HepG2 (cell line): ENCODE data around the gene GNG10. TPM values are rescaled to one million over a fixed set of nuclear protein-coding genes. Genes with fewer than 3 reads are reported as not detected.

Experiments
- ATAC-seq: fragments of 200-7000 bp; cut with Tn5 transposase; 3 replicates; pipeline ENCODE4 v1.9.1; 2020; ENCODE audit warnings: mild to moderate bottlenecking, moderate library complexity
- BruUV-seq: library from RNA; stranded (reverse); fragments of 400-500 nt; replicated peaks from 2 replicates; lab custom pipeline; 2021; lab: Mats Ljungman, UMichigan
- CTCF ChIA-PET: fragments of 300-600 bp; formaldehyde crosslinking; extraction: SDS; loops from one replicate; lab custom pipeline; 2021; ENCODE audit warnings: low total read pairs, inconsistent platforms, low intra/inter-chr PET ratio; lab: Yijun Ruan, JAX
- POLR2A ChIA-PET: fragments of 350-600 bp; sonication (Branson Sonifier 250); formaldehyde crosslinking; loops from one replicate; lab custom pipeline; 2020; ENCODE audit warnings: antibody characterized with exemption, inconsistent platforms; lab: Yijun Ruan, JAX
- DNase-seq: peaks from one replicate; pipeline ENCODE4 v3.0.0-alpha.2; 2015; ENCODE audit warnings: low spot score
- FAIRE-seq: peaks from 3 replicates; lab custom pipeline; 2011; peaks lifted over from hg19 to GRCh38; lab: Jason Lieb, UNC
- H2AFZ ChIP-seq: one replicate; pipeline ENCODE4 v1.6.1; 2011; ENCODE audit warnings: low read length, inconsistent platforms
- H3K27ac ChIP-seq: fragments of 300-600 bp; 3 replicates; pipeline ENCODE4 v1.8.0; 2011; ENCODE audit warnings: mixed run types, mild to moderate bottlenecking, mixed read lengths, low read length, inconsistent platforms; ENCODE audit not compliant: insufficient read depth; ENCODE audit errors: extremely low read length
- H3K27me3 ChIP-seq, 2 experiments: fragments of 200-600 bp in 1 of 2; 2 replicates in 1 of 2; 3 replicates in 1 of 2; pipeline versions ENCODE4 v1.6.0 to v1.8.0; 2011; ENCODE audit warnings: low read length in 2 of 2, mild to moderate bottlenecking in 2 of 2, moderate library complexity in 2 of 2, inconsistent platforms in 1 of 2; ENCODE audit not compliant: insufficient read depth in 2 of 2, control insufficient read depth in 1 of 2
- H3K36me3 ChIP-seq, 2 experiments: fragments of 200-600 bp in 1 of 2; replicated peaks in 1 of 2; 2 replicates in 1 of 2; 3 replicates in 1 of 2; pipeline versions ENCODE4 v1.5.1 to v1.8.0; 2011; ENCODE audit warnings: low read length in 2 of 2, inconsistent platforms in 1 of 2; ENCODE audit not compliant: insufficient read depth in 2 of 2, control insufficient read depth in 1 of 2
- H3K4me1 ChIP-seq: 2 replicates; pipeline ENCODE4 v1.5.1; 2012; ENCODE audit warnings: low read length, inconsistent platforms; ENCODE audit not compliant: insufficient read depth
- H3K4me2 ChIP-seq: 2 replicates; pipeline ENCODE4 v1.6.0; 2011; ENCODE audit warnings: low read depth, low read length, inconsistent platforms
- H3K4me3 ChIP-seq, 3 experiments: fragments of 200-600 bp in 1 of 3; sonication (generic), shearing (Covaris generic) in 1 of 3; replicated peaks in 1 of 3; 2 replicates each; pipeline ENCODE4 v1.5.1; 2011 to 2016; ENCODE audit warnings: low read length in 3 of 3, inconsistent platforms in 2 of 3, low read depth in 2 of 3, mild to moderate bottlenecking in 2 of 3, control low read depth in 1 of 3, mixed read lengths in 1 of 3; ENCODE audit not compliant: insufficient read depth in 1 of 3
- H3K79me2 ChIP-seq: one replicate; pipeline ENCODE4 v1.6.1; 2011; ENCODE audit warnings: low read length, inconsistent platforms; ENCODE audit not compliant: insufficient read depth
- H3K9ac ChIP-seq: 2 replicates; pipeline ENCODE4 v1.6.0; 2011; ENCODE audit warnings: mild to moderate bottlenecking, low read depth, low read length, inconsistent platforms; ENCODE audit not compliant: insufficient read depth
- H3K9me3 ChIP-seq: 2 replicates; pipeline ENCODE4 v1.5.1; 2012; ENCODE audit warnings: mild to moderate bottlenecking, low read length
- H4K20me1 ChIP-seq: 2 replicates; pipeline ENCODE4 v1.6.0; 2011; ENCODE audit warnings: inconsistent platforms, mild to moderate bottlenecking, low read length, moderate library complexity; ENCODE audit not compliant: insufficient read depth
- AGO1 ChIP-seq: fragments of 200-400 bp; formaldehyde crosslinking; IDR thresholded peaks from 2 replicates; pipeline ENCODE4 v1.6.1; 2017; ENCODE audit warnings: mild to moderate bottlenecking, low read depth, low read length, moderate library complexity; ENCODE audit not compliant: poor library complexity, severe bottlenecking
- ELF4 ChIP-seq: sonication (generic); formaldehyde crosslinking; IDR thresholded peaks from 2 replicates; pipeline ENCODE4 v1.5.0; 2020; ENCODE audit warnings: missing genetic modification reagents, mild to moderate bottlenecking, moderate library complexity, borderline replicate concordance
- FOXK2 ChIP-seq: fragments of 450-650 bp; IDR thresholded peaks from 2 replicates; pipeline ENCODE4 v1.6.1; 2016
- GFI1 ChIP-seq: sonication (generic); formaldehyde crosslinking; IDR thresholded peaks from 2 replicates; pipeline ENCODE4 v1.5.0; 2020; ENCODE audit warnings: missing genetic modification reagents, mild to moderate bottlenecking, borderline replicate concordance
- GPN1 ChIP-seq: sonication (generic); formaldehyde crosslinking; IDR thresholded peaks from 2 replicates; pipeline ENCODE4 v1.5.1; 2020; ENCODE audit warnings: missing genetic modification reagents, borderline replicate concordance
- KDM2A ChIP-seq: sonication (generic); formaldehyde crosslinking; IDR thresholded peaks from 2 replicates; pipeline ENCODE4 v1.4.0; 2020; ENCODE audit warnings: low read depth, missing genetic modification reagents, borderline replicate concordance
- KMT2B ChIP-seq: IDR thresholded peaks from 2 replicates; pipeline ENCODE4 v1.6.1; 2016; ENCODE audit warnings: missing genetic modification reagents, missing compliant biosample characterization
- NR1H2 ChIP-seq: sonication (generic); formaldehyde crosslinking; IDR thresholded peaks from 2 replicates; pipeline ENCODE4 v1.8.1; 2022; ENCODE audit warnings: low read depth, missing genetic modification reagents, borderline replicate concordance
- RBAK ChIP-seq: sonication (generic); formaldehyde crosslinking; IDR thresholded peaks from 2 replicates; pipeline ENCODE4 v1.5.1; 2020; ENCODE audit warnings: mild to moderate bottlenecking, missing genetic modification reagents
- RXRB ChIP-seq: IDR thresholded peaks from 2 replicates; pipeline ENCODE4 v1.6.1; 2016; ENCODE audit warnings: borderline replicate concordance, missing genetic modification reagents, missing compliant biosample characterization
- TCF7 ChIP-seq: sonication (generic); IDR thresholded peaks from 2 replicates; pipeline ENCODE4 v1.6.1; 2016; ENCODE audit warnings: antibody characterized with exemption, low read depth
- ZFP41 ChIP-seq: sonication (generic); formaldehyde crosslinking; IDR thresholded peaks from 2 replicates; pipeline ENCODE4 v1.4.0; 2020; ENCODE audit warnings: mild to moderate bottlenecking, missing genetic modification reagents, borderline replicate concordance
- ZNF256 ChIP-seq: sonication (generic); formaldehyde crosslinking; conservative IDR thresholded peaks from 2 replicates; pipeline ENCODE4 v1.4.0; 2020; ENCODE audit warnings: missing genetic modification reagents
- ZNF292 ChIP-seq: sonication (generic); formaldehyde crosslinking; IDR thresholded peaks from 2 replicates; pipeline ENCODE4 v1.8.1; 2022; ENCODE audit warnings: mild to moderate bottlenecking, low read depth, missing genetic modification reagents, borderline replicate concordance
- ZNF33B ChIP-seq: sonication (generic); formaldehyde crosslinking; IDR thresholded peaks from 2 replicates; pipeline ENCODE4 v1.5.1; 2020; ENCODE audit warnings: mild to moderate bottlenecking, missing genetic modification reagents
- ZNF367 ChIP-seq: sonication (generic); formaldehyde crosslinking; IDR thresholded peaks from 2 replicates; pipeline ENCODE4 v1.4.0; 2020; ENCODE audit warnings: missing genetic modification reagents, borderline replicate concordance
- ZNF614 ChIP-seq: IDR thresholded peaks from 2 replicates; pipeline ENCODE4 v1.6.1; 2018; ENCODE audit warnings: missing biosample characterization, missing genetic modification reagents, inconsistent platforms, borderline replicate concordance
- ZNF883 ChIP-seq: sonication (generic); formaldehyde crosslinking; IDR thresholded peaks from 2 replicates; pipeline ENCODE4 v1.5.1; 2020; ENCODE audit warnings: mild to moderate bottlenecking, missing genetic modification reagents; ENCODE audit errors: not compliant biosample characterization
- WGBS: methylation state at CpG from one replicate; pipeline ENCODE4 v1.1.6; 2017; ENCODE audit warnings: low lambda C conversion rate; 5-methylcytosine and 5-hydroxymethylcytosine counted together
- in situ Hi-C: cut with HindIII; loops from 2 replicates; pipeline ENCODE4 v1.10.0; 2017; ENCODE audit warnings: low pct_unique_long_range_greater_than_20kb; ENCODE audit not compliant: extremely low pct_ligation_motif_present
- intact Hi-C: fragments of 100-400 bp; cut with micrococcal nuclease; formaldehyde crosslinking; loops from one replicate; pipeline ENCODE4 v1.10.0; 2022; ENCODE audit not compliant: unreplicated experiment
- polyA plus RNA-seq, 8 experiments: library from polyadenylated mRNA; depleted of rRNA in 3 of 8; stranded (reverse) in 7 of 8; unstranded in 1 of 8; fragments of >200 nt; fragmentation: Illumina TruSeq in 4 of 8; extraction: Trizol in 4 of 8; gene quantifications; 2 replicates each; pipeline versions ENCODE4 v1.2.1 to v1.2.3, GENCODE V29; 2011 to 2016; ENCODE audit warnings: low read depth in 4 of 8, missing spikeins in 1 of 8, mixed read lengths in 1 of 8; ENCODE audit not compliant: insufficient read depth in 1 of 8
- total RNA-seq, 5 experiments: library from RNA; depleted of rRNA; stranded (reverse); fragments of >200 nt; fragmentation: Illumina TruSeq; extraction: Trizol; gene quantifications; 2 replicates each; pipeline ENCODE4 v1.2.3, GENCODE V29; 2016; ENCODE audit warnings: low read depth in 1 of 5
- TF ChIP-seq, protein P1 (sequence below): IDR thresholded peaks from 2 replicates; pipeline ENCODE4 v1.6.1; 2018; ENCODE audit warnings: missing genetic modification reagents, mild to moderate bottlenecking, missing compliant biosample characterization
- TF ChIP-seq, protein P2 (sequence below): sonication (generic); formaldehyde crosslinking; IDR thresholded peaks from 2 replicates; pipeline ENCODE4 v1.9.0; 2021; ENCODE audit warnings: missing genetic modification reagents, mild to moderate bottlenecking, borderline replicate concordance
- TF ChIP-seq, protein P3 (sequence below): sonication (generic); formaldehyde crosslinking; IDR thresholded peaks from 2 replicates; pipeline ENCODE4 v1.4.0; 2020; ENCODE audit warnings: mild to moderate bottlenecking, missing genetic modification reagents

Gene GNG10
- total and polyA plus RNA-seq, 2 of the 13 experiments (the other 11 are each of a cell fraction or from before 2014, with no cell fraction given), result 29.8 to 32.4 TPM

DNA sequence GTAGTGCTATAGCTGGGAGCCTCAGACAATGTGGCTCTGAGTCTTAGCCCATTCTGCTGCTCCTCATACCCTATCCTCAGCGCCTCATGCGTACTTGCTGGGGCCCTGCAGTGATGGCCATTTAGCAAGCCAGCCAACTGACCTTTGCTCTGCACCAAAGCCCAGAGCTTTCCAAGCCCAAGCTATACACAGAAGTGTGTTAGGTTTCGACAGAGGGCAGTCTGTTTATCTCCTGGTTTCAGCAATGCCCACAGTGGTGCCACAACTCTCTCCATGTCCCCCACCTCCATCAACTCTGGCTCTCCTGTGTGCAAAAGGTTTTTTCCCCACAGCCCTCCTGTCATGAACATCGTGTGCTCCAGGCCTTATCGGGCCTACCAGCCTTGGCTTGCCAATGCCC, 16.9 kb downstream of the GNG10 start:
- WGBS, result 37% methylated on average over 5 of the region's 5 CpGs
- Histone ChIP-seq H3K36me3 (no peaks in the 10 kb centered on the region), H3K4me1 (peaks cover 10% of the 10 kb centered on the region), H3K9me3 (no peaks in the 10 kb centered on the region), H3K79me2 (no peaks in the 10 kb centered on the region), H3K27me3 (no peaks in the 10 kb centered on the region), H3K9ac (no peak overlapping the region), H3K4me3 (no peak overlapping the region; a peak in 1 of 6 replicates), H3K27ac (peak overlapping the region; percentile 28), H3K4me2 (peak overlapping the region; percentile 59), H4K20me1 (no peaks in the 10 kb centered on the region), H2AFZ (no peak overlapping the region)
- ChIA-PET POLR2A (interaction anchor here (0.6 to 1.6 kb wide), 2 partner anchors 16 to 56 kb away, joined by 3 to 10 read pairs; partner anchors contain the start of gene GNG10), CTCF (interaction anchor here (0.5 kb wide), 1 partner anchor 81 kb away, joined by 3 read pairs; no protein-coding TSS in a partner anchor)
- DNase-seq (peak; percentile 74), FAIRE-seq (peak; percentile 82), ATAC-seq (peak; percentile 100)
- BruUV-seq, result no TSS peak
- intact Hi-C loops, result no loop called here
- in situ Hi-C loops, result no loop called here
- TF ChIP-seq ZNF367, result no peak
- no peak for TF ChIP-seq ELF4 (CRISPR knock-in tag)
- TF ChIP-seq RXRB (CRISPR knock-in tag), result no peak
- TF ChIP-seq ZNF292, result peak; percentile 60; the same call in 1 of the 2 replicates
- TF ChIP-seq FOXK2, result no peak
- no peak for TF ChIP-seq GPN1 (CRISPR knock-in tag)
- no peak for TF ChIP-seq ZNF33B (CRISPR knock-in tag)
- 0 out of 2 replicates have a peak, but pooled peaks have one; percentile 38 for TF ChIP-seq ZNF614 (CRISPR knock-in tag)
- TF ChIP-seq ZFP41 (CRISPR knock-in tag), result no peak
- no peak for TF ChIP-seq TCF7
- TF ChIP-seq, protein P1, sequence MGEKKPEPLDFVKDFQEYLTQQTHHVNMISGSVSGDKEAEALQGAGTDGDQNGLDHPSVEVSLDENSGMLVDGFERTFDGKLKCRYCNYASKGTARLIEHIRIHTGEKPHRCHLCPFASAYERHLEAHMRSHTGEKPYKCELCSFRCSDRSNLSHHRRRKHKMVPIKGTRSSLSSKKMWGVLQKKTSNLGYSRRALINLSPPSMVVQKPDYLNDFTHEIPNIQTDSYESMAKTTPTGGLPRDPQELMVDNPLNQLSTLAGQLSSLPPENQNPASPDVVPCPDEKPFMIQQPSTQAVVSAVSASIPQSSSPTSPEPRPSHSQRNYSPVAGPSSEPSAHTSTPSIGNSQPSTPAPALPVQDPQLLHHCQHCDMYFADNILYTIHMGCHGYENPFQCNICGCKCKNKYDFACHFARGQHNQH (CRISPR knock-in tag), result no peak
- no peak for TF ChIP-seq ZNF256
- no peak for TF ChIP-seq ZNF883 (CRISPR knock-in tag)
- no peak for TF ChIP-seq NR1H2
- TF ChIP-seq, protein P2, sequence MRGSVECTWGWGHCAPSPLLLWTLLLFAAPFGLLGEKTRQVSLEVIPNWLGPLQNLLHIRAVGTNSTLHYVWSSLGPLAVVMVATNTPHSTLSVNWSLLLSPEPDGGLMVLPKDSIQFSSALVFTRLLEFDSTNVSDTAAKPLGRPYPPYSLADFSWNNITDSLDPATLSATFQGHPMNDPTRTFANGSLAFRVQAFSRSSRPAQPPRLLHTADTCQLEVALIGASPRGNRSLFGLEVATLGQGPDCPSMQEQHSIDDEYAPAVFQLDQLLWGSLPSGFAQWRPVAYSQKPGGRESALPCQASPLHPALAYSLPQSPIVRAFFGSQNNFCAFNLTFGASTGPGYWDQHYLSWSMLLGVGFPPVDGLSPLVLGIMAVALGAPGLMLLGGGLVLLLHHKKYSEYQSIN (CRISPR knock-in tag), result no peak
- TF ChIP-seq AGO1, result no peak
- TF ChIP-seq KMT2B, result no peak
- TF ChIP-seq KDM2A (CRISPR knock-in tag), result 0 out of 2 replicates have a peak, but pooled peaks have one; percentile 37
- TF ChIP-seq, protein P3, sequence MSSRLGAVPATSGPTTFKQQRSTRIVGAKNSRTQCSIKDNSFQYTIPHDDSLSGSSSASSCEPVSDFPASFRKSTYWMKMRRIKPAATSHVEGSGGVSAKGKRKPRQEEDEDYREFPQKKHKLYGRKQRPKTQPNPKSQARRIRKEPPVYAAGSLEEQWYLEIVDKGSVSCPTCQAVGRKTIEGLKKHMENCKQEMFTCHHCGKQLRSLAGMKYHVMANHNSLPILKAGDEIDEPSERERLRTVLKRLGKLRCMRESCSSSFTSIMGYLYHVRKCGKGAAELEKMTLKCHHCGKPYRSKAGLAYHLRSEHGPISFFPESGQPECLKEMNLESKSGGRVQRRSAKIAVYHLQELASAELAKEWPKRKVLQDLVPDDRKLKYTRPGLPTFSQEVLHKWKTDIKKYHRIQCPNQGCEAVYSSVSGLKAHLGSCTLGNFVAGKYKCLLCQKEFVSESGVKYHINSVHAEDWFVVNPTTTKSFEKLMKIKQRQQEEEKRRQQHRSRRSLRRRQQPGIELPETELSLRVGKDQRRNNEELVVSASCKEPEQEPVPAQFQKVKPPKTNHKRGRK (CRISPR knock-in tag), result no peak
- TF ChIP-seq RBAK (CRISPR knock-in tag), result no peak
- TF ChIP-seq GFI1 (CRISPR knock-in tag), result peak; percentile 32; the same call in 1 of the 2 replicates
